GM19324 (cell line): Measurements from ENCODE around the gene ADRA2B.

Source experiments
- ATAC-seq: cut with Tn5 transposase; IDR thresholded peaks from one replicate; pipeline ENCODE4 v1.9.1; 2021; ENCODE audit warnings: mild to moderate bottlenecking, moderate library complexity; ENCODE audit not compliant: unreplicated experiment, low FRiP score

Gene ADRA2B

GRCh38 chr2:96138179-96139145 is 22.1 kb upstream of the ADRA2B start, which contains the start of gene ASTL:
Gene ASTL (minus strand): TSS chr2:96138502. CDS start chr2:96138436, 66 bp downstream.
- ATAC-seq = no peak

GRCh38 chr2:96137321-96138178 is 21.2 kb upstream of the ADRA2B start:
- ATAC-seq = no peak

- ATAC-seq = no peak
Measured at GRCh38 chr2:96136129-96136720, 19.9 kb upstream of the ADRA2B start.

GRCh38 chr2:96135621-96136020 is 19.2 kb upstream of the ADRA2B start:
- no peak for ATAC-seq

GRCh38 chr2:96135171-96135570 is 18.8 kb upstream of the ADRA2B start:
- no peak for ATAC-seq

- no peak for ATAC-seq
Measured at GRCh38 chr2:96134421-96134820, 18.1 kb upstream of the ADRA2B start.

- no peak for ATAC-seq
Measured at GRCh38 chr2:96131813-96132745, 15.7 kb upstream of the ADRA2B start.

- ATAC-seq = no peak
Measured at GRCh38 chr2:96131152-96131812, 14.9 kb upstream of the ADRA2B start.

GRCh38 chr2:96130483-96130882 is 14.1 kb upstream of the ADRA2B start:
- ATAC-seq = no peak

GRCh38 chr2:96129528-96130120 is 13.3 kb upstream of the ADRA2B start:
- no peak for ATAC-seq

GRCh38 chr2:96128456-96128855 is 12.1 kb upstream of the ADRA2B start:
- ATAC-seq = no peak

- ATAC-seq = no peak
Measured at GRCh38 chr2:96124406-96125265, 8.3 kb upstream of the ADRA2B start.

GRCh38 chr2:96123936-96124335 is 7.6 kb upstream of the ADRA2B start:
- ATAC-seq = no peak

GRCh38 chr2:96123290-96123689 is 6.9 kb upstream of the ADRA2B start:
- no peak for ATAC-seq

GRCh38 chr2:96122391-96122790 is 6.0 kb upstream of the ADRA2B start:
- ATAC-seq = no peak

GRCh38 chr2:96121414-96121813 is 5.0 kb upstream of the ADRA2B start:
- no peak for ATAC-seq

GRCh38 chr2:96120991-96121390 is 4.6 kb upstream of the ADRA2B start:
- no peak for ATAC-seq
